ENCODE data around the gene PLXDC2. TPM values are rescaled to one million over a fixed set of nuclear protein-coding genes. Genes with fewer than 3 reads are reported as not detected.

Gene PLXDC2
- polyA plus RNA-seq, 3 donors, result 32.4 to 40.1 (median 36.7) TPM

- peak in 2 of 3 donors; percentile 15 to 18 for DNase-seq (ENCODE audit: low read depth in 3 of 3, low spot score in 2 of 3)
Measured at GRCh38 chr10:20299034-20299736, 483.0 kb downstream of the PLXDC2 start.

- no peak for DNase-seq (ENCODE audit: low read depth in 3 of 3, low spot score in 2 of 3)
Measured at GRCh38 chr10:20300735-20301134, 484.5 kb downstream of the PLXDC2 start.

GRCh38 chr10:20302033-20302432 lies 485.8 kb downstream of the PLXDC2 start:
- no peak for DNase-seq (ENCODE audit: low read depth in 3 of 3, low spot score in 2 of 3)

- no peak for DNase-seq (ENCODE audit: low read depth in 3 of 3, low spot score in 2 of 3)
Measured at GRCh38 chr10:20303453-20304152, 487.4 kb downstream of the PLXDC2 start.

GRCh38 chr10:20313665-20314064 lies 497.4 kb downstream of the PLXDC2 start:
- no peak for DNase-seq (ENCODE audit: low read depth in 3 of 3, low spot score in 2 of 3)

GRCh38 chr10:20314431-20314830 lies 498.2 kb downstream of the PLXDC2 start:
- no peak for DNase-seq (ENCODE audit: low read depth in 3 of 3, low spot score in 2 of 3)

GRCh38 chr10:20327954-20328353 lies 511.7 kb downstream of the PLXDC2 start:
- DNase-seq (ENCODE audit: low read depth in 3 of 3, low spot score in 2 of 3), result no peak

GRCh38 chr10:20330246-20330645 lies 514.0 kb downstream of the PLXDC2 start:
- DNase-seq (ENCODE audit: low read depth in 3 of 3, low spot score in 2 of 3), result no peak

GRCh38 chr10:20334559-20334958 lies 518.3 kb downstream of the PLXDC2 start:
- no peak for DNase-seq (ENCODE audit: low read depth in 3 of 3, low spot score in 2 of 3)

Data from right renal cortex interstitium (tissue), 3 donors.